Activated CD8-positive, alpha-beta memory T cell treated with anti-CD3 and anti-CD28 coated beads, Interleukin-2, amount 50 U/mL, for 24 hours (primary cell): ENCODE data around the gene PPDPF.
A peak's percentile ranks its signal among the peaks of the same experiment; 100 is the strongest.
"Not testable (repeated sequence)": the region's sequence is repeated elsewhere in the genome, so short reads cannot be mapped to it uniquely, and the experiment has no call there.

Source experiments
- DNase-seq: peaks from one replicate; pipeline ENCODE4 v3.0.0-alpha.2; 2020; ENCODE audit errors: extremely low read depth

The PPDPF gene

GRCh38 chr20:63520504-63520933 is at the start of gene PPDPF:
TSS of gene PPDPF (plus strand) at chr20:63520765. CDS start at chr20:63521309, 544 bp downstream.
- DNase-seq: peak; percentile 45

- DNase-seq: no peak
These were observed 49.4 kb upstream of the PPDPF start for GRCh38 chr20:63471002-63471716.

- no peak for DNase-seq
These were observed 48.9 kb upstream of the PPDPF start for GRCh38 chr20:63471717-63471980.

GRCh38 chr20:63471981-63472831 is 48.4 kb upstream of the PPDPF start, which contains the start of gene KCNQ2:
TSS of gene KCNQ2 (minus strand) at chr20:63472655. CDS start at chr20:63472463, 192 bp downstream.
- no peak for DNase-seq

- no peak for DNase-seq
These were observed 47.6 kb upstream of the PPDPF start for GRCh38 chr20:63472862-63473390.

GRCh38 chr20:63473555-63474449 is 46.8 kb upstream of the PPDPF start:
- no peak for DNase-seq

GRCh38 chr20:63475209-63475608 is 45.4 kb upstream of the PPDPF start:
- no peak for DNase-seq

- DNase-seq: no peak
These were observed 43.4 kb upstream of the PPDPF start for GRCh38 chr20:63477061-63477616.

GRCh38 chr20:63477944-63478343 is 42.6 kb upstream of the PPDPF start:
- DNase-seq: no peak

GRCh38 chr20:63478346-63479302 is 41.9 kb upstream of the PPDPF start:
- no peak for DNase-seq

- not testable (repeated sequence) for DNase-seq
These were observed 40.7 kb upstream of the PPDPF start for GRCh38 chr20:63479695-63480419.

- DNase-seq: no peak
These were observed 39.1 kb upstream of the PPDPF start for GRCh38 chr20:63481503-63481902.

- no peak for DNase-seq
These were observed 38.5 kb upstream of the PPDPF start for GRCh38 chr20:63482021-63482587.

GRCh38 chr20:63483834-63484233 is 36.7 kb upstream of the PPDPF start:
- no peak for DNase-seq

- DNase-seq: no peak
These were observed 36.3 kb upstream of the PPDPF start for GRCh38 chr20:63484236-63484635.

- no peak for DNase-seq
These were observed 35.7 kb upstream of the PPDPF start for GRCh38 chr20:63484651-63485403.

- DNase-seq: no peak
These were observed 34.2 kb upstream of the PPDPF start for GRCh38 chr20:63486300-63486855.

GRCh38 chr20:63487116-63487764 is 33.3 kb upstream of the PPDPF start:
- DNase-seq: no peak
